ENCODE measurements around the gene NUP54. TPM values are rescaled to one million over a fixed set of nuclear protein-coding genes. Genes with fewer than 3 reads are reported as not detected.
A peak's percentile ranks its signal among the peaks of the same experiment; 100 is the strongest.

Gene NUP54
- 67.0 and 73.3 TPM in 2 replicates for total RNA-seq
- long read RNA-seq, transcript NUP54-211 (11 exons, 1,385 nt): minor isoform, 9 of 286 reads
- long read RNA-seq, transcript NUP54-201 (12 exons, 2,367 nt): major isoform, 200 of 286 reads
- long read RNA-seq, partial matches to known transcripts: 13 of 286 reads
- long read RNA-seq, other reads (novel, unspliced or antisense): 59 of 286 reads

- TF ChIP-seq CTCF (conservative IDR thresholded peaks at IDR 0.05): no peak
- peak within 1 kb of the TSS; percentile 97 for H3K4me3 Mint-ChIP-seq
- no peaks in the 10 kb centered on the region for H3K36me3 Mint-ChIP-seq (ENCODE audit: low read depth)
- no peaks in the 10 kb centered on the region for H3K27me3 Mint-ChIP-seq (ENCODE audit: low read depth)
- peak; percentile 95 for DNase-seq (ENCODE audit: low read depth, low spot score)
- H3K4me1 Mint-ChIP-seq: peaks cover 35% of the 10 kb centered on the region
- H3K9me3 Mint-ChIP-seq: no peaks in the 10 kb centered on the region
- peak within 1 kb of the TSS; percentile 96 for H3K27ac Mint-ChIP-seq (ENCODE audit: unreplicated experiment)
These were observed at the start of gene NUP54 for GRCh38 chr4:76148142-76148865. NUP54 (minus strand) TSS chr4:76148397; CDS start chr4:76148374, 23 bp downstream.

GRCh38 chr4:76197031-76197743 lies 49.0 kb upstream of the NUP54 start:
- no peak for TF ChIP-seq CTCF (conservative IDR thresholded peaks at IDR 0.05)
- Mint-ChIP-seq H3K4me3 (peak overlapping the region; percentile 66), H3K9me3 (no peaks in the 10 kb centered on the region), H3K36me3 (ENCODE audit: low read depth) (peaks cover 10% of the 10 kb centered on the region), H3K27ac (ENCODE audit: unreplicated experiment) (peak overlapping the region; percentile 77), H3K4me1 (peaks cover 48% of the 10 kb centered on the region), H3K27me3 (ENCODE audit: low read depth) (no peaks in the 10 kb centered on the region)
- DNase-seq (ENCODE audit: low read depth, low spot score): no peak

GRCh38 chr4:76196376-76196775 lies 48.2 kb upstream of the NUP54 start:
- no peak for DNase-seq (ENCODE audit: low read depth, low spot score)
- no peak for TF ChIP-seq CTCF (conservative IDR thresholded peaks at IDR 0.05)
- H3K36me3 Mint-ChIP-seq (ENCODE audit: low read depth): peaks cover 16% of the 10 kb centered on the region
- H3K9me3 Mint-ChIP-seq: no peaks in the 10 kb centered on the region
- H3K27me3 Mint-ChIP-seq (ENCODE audit: low read depth): no peaks in the 10 kb centered on the region
- peak overlapping the region; percentile 77 for H3K27ac Mint-ChIP-seq (ENCODE audit: unreplicated experiment)
- no peak overlapping the region for H3K4me3 Mint-ChIP-seq
- peaks cover 48% of the 10 kb centered on the region for H3K4me1 Mint-ChIP-seq

GRCh38 chr4:76195326-76195725 lies 47.1 kb upstream of the NUP54 start:
- peaks cover 38% of the 10 kb centered on the region for H3K4me1 Mint-ChIP-seq
- no peak for TF ChIP-seq CTCF (conservative IDR thresholded peaks at IDR 0.05)
- no peaks in the 10 kb centered on the region for H3K9me3 Mint-ChIP-seq
- H3K36me3 Mint-ChIP-seq (ENCODE audit: low read depth): peaks cover 18% of the 10 kb centered on the region
- no peak for DNase-seq (ENCODE audit: low read depth, low spot score)
- H3K27ac Mint-ChIP-seq (ENCODE audit: unreplicated experiment): no peak overlapping the region
- H3K4me3 Mint-ChIP-seq: no peak overlapping the region
- no peaks in the 10 kb centered on the region for H3K27me3 Mint-ChIP-seq (ENCODE audit: low read depth)

GRCh38 chr4:76194325-76194724 lies 46.1 kb upstream of the NUP54 start:
- Mint-ChIP-seq H3K4me3 (no peak overlapping the region), H3K27me3 (ENCODE audit: low read depth) (no peaks in the 10 kb centered on the region), H3K4me1 (peaks cover 29% of the 10 kb centered on the region), H3K27ac (ENCODE audit: unreplicated experiment) (no peak overlapping the region), H3K9me3 (no peaks in the 10 kb centered on the region), H3K36me3 (ENCODE audit: low read depth) (peaks cover 20% of the 10 kb centered on the region)
- TF ChIP-seq CTCF (conservative IDR thresholded peaks at IDR 0.05): no peak
- no peak for DNase-seq (ENCODE audit: low read depth, low spot score)

All from neural crest cell (in vitro differentiated cells).